SK-N-MC (cell line): Measurements from ENCODE around the gene TEDC2.
"Not testable (repeated sequence)": the region's sequence is repeated elsewhere in the genome, so short reads cannot be mapped to it uniquely, and the experiment has no call there.

Experiments
- DNase-seq: peaks from one replicate; pipeline ENCODE4 v3.0.0-alpha.2; 2011; ENCODE audit warnings: low read depth, low spot score
- H3K27ac ChIP-seq: fragments of 200-600 bp; sonication (generic); 2 replicates; pipeline ENCODE4 v1.5.1; 2016; ENCODE audit warnings: mixed run types
- H3K36me3 ChIP-seq: fragments of 200-600 bp; sonication (generic); 2 replicates; pipeline ENCODE4 v1.6.1; 2017; ENCODE audit warnings: antibody characterized with exemption, low read length, mixed read lengths; ENCODE audit not compliant: insufficient read depth
- H3K4me3 ChIP-seq: fragments of 200-600 bp; sonication (generic); 2 replicates; pipeline ENCODE4 v1.5.1; 2016
- H3K9ac ChIP-seq: fragments of 200-600 bp; sonication (generic); 2 replicates; pipeline ENCODE4 v1.8.0; 2017; ENCODE audit warnings: mixed run types, mixed read lengths; ENCODE audit not compliant: insufficient read length
- H3K9me3 ChIP-seq: fragments of 200-600 bp; sonication (generic); 2 replicates; pipeline ENCODE4 v1.6.1; 2017; ENCODE audit warnings: low read depth, mild to moderate bottlenecking, antibody characterized with exemption, low read length, moderate library complexity, mixed read lengths
- EZH2 ChIP-seq: fragments of 200-600 bp; sonication (generic); IDR thresholded peaks from one replicate; pipeline ENCODE4 v1.6.1; 2017; ENCODE audit warnings: antibody characterized with exemption
- FOXP2 ChIP-seq: optimal IDR thresholded peaks from 2 replicates; pipeline ENCODE3; 2011; ENCODE audit warnings: mild to moderate bottlenecking, moderate library complexity; ENCODE audit not compliant: insufficient read depth; ENCODE audit errors: extremely low read length, control extremely low read depth
- POLR2AphosphoS5 ChIP-seq: IDR thresholded peaks from 2 replicates; pipeline ENCODE4 v1.6.1; 2012; ENCODE audit warnings: mild to moderate bottlenecking, low read depth, low read length, borderline replicate concordance

TEDC2 gene

DNA sequence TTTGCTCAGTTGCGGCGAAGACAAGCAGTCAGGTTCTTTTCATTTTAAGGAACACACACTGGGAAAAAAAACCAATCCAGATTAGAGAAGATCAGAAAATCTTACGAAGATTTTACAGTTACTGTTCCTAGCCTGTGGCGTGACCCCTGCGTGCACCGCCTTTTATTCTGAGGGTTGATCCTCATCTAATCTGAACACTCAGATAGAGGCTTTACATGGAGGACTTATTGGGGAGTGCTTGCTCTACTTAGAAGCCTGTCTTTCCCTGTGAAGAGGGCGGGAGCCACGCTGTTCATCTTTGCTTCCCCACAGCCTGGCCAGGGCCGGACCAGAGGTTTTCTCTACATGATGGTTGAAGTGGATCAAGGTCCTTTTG, 16.4 kb downstream of the TEDC2 start:
- TF ChIP-seq FOXP2 (no peak), POLR2AphosphoS5 (no peak), EZH2 (no peak)
- Histone ChIP-seq H3K36me3 (no peaks in the 10 kb centered on the region), H3K27ac (no peak overlapping the region), H3K4me3 (peak overlapping the region; percentile 92), H3K9ac (no peak overlapping the region), H3K9me3 (no peaks in the 10 kb centered on the region)
- no peak for DNase-seq

DNA sequence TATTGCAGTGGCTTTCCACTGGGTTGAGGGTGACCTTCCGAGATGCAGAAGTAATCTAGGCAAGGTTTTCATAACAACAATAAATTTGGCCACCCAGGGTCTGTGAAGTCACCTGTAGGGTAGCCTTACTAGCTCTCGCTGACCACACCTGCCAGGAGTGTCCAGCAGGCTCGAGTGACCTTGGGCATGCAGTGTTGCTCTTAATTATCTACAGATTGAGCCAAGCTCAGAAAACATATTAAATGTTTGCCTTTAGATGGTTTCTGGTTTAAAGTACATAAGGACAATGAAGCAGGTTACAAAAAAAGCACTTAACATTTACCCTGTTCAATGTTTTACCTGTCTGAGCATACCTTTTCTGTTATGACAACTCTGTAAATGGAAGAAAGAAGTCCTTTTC, 16.8 kb downstream of the TEDC2 start:
- Histone ChIP-seq H3K27ac (no peak overlapping the region), H3K9ac (no peak overlapping the region), H3K9me3 (no peaks in the 10 kb centered on the region), H3K36me3 (no peaks in the 10 kb centered on the region), H3K4me3 (no peak overlapping the region)
- TF ChIP-seq FOXP2 (no peak), POLR2AphosphoS5 (no peak), EZH2 (no peak)
- no peak for DNase-seq

DNA sequence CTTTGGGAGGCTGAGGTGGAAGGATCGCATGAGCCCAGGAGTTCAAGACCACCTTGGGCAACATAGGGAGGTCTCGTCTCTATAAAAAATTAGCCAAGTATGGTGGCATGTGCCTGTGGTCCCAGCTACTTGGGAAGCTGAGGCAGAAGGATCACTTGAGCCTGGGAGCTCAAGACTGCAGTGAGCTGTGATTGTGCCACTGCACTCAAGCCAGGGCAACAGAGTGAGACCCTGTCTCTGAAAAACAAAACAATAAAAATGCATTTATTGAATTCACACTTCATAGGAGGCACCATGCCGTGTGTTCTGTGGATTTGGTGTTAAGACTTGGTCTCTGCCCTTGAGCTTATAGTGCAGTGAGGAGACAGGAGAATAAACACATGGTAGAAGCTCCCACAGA, 17.4 kb downstream of the TEDC2 start:
- H3K36me3 ChIP-seq = no peaks in the 10 kb centered on the region
- H3K9me3 ChIP-seq = no peaks in the 10 kb centered on the region
- H3K27ac ChIP-seq = no peak overlapping the region
- no peak for TF ChIP-seq POLR2AphosphoS5
- no peak for TF ChIP-seq EZH2
- TF ChIP-seq FOXP2 = no peak
- DNase-seq = no peak
- no peak overlapping the region for H3K4me3 ChIP-seq
- no peak overlapping the region for H3K9ac ChIP-seq

DNA sequence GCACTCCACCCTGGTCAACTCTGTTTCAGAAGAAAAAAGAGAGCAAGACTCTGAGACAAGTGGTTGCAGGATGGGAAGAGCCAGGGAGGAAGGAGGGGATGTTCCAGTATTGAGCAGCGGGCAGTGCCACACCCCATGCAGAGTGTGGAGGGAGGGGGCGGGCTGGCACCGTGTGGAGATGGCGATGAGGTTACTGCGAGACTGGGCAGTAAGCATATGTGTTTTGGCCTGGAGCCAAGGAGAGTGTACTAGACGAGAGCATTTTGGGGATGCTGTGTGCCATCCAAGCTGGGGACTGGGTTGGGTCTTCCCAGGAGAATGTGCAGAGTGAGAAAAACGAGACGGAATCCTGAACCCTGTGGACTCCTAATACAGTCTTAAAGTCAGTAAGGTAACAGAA, 18.4 kb downstream of the TEDC2 start:
- no peak overlapping the region for H3K9ac ChIP-seq
- TF ChIP-seq POLR2AphosphoS5 (0 out of 2 replicates have a peak, but pooled peaks have one; percentile 11), FOXP2 (no peak)
- H3K4me3 ChIP-seq = no peak overlapping the region
- no peaks in the 10 kb centered on the region for H3K9me3 ChIP-seq
- no peak for DNase-seq
- H3K36me3 ChIP-seq = no peaks in the 10 kb centered on the region
- H3K27ac ChIP-seq = no peak overlapping the region

DNA sequence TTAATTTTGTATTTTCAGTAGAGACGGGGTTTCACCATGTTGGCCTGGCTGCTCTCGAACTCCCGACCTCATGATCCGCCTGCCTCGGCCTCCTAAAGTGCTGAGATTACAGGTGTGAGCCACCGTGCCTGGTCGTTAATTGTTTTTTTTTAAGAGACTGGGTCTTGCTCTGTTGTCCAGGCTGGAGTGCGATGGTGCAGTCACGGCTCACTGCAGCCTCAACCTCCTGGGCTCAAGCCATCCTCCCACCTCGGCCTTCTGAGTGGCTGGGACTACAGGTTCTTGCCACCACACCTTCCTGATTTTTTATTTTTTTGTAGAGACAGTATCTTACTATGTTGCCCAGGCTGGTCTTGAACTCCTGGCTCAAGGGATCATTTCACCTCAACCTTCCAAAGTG, 20.1 kb downstream of the TEDC2 start:
- H3K9me3 ChIP-seq, H3K9ac ChIP-seq, DNase-seq, H3K27ac ChIP-seq, H3K4me3 ChIP-seq, H3K36me3 ChIP-seq: not testable (repeated sequence)

DNA sequence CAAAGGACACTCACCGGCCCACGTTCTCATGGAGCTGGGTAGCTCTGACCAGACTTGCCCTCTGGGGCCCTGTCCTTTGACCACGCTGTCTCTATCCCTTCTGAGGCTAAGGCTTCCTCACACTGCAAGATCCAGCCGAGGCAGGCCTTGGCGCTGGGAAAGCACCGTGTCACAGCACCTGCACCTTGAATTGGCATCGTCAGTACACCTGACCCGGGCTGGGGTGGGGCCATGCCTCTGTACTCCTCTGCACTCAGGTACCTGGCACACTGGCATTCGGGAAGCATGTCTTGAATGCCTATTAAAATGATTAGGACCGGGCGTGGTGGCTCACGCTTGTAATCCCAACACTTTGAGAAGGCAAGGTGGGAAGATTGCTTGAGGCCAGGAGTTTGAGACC, 21.0 kb downstream of the TEDC2 start:
- Histone ChIP-seq H3K9me3 (no peaks in the 10 kb centered on the region), H3K4me3 (no peak overlapping the region), H3K36me3 (no peaks in the 10 kb centered on the region), H3K9ac (no peak overlapping the region), H3K27ac (no peak overlapping the region)
- TF ChIP-seq EZH2 (no peak), POLR2AphosphoS5 (no peak), FOXP2 (no peak)
- DNase-seq = no peak

DNA sequence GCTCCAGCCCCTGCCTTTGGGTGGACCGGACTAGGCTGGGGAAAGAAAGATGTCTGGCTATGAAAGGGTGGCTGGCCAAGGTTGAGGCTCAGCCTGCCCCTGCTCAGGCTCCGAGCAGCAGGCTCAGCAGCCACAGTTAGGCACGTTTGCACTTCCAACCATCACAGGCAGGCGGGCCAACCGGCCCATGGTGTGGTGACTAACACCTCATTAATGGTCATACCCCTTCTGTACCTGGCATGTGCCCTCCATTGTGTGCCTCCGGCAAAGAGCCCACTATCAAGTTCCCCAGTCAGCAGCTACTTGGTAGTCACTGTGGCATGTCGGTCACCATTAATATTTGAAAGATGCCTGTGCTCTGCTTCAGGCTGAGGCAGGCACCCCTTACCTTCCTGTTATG, 21.8 kb downstream of the TEDC2 start:
- no peak overlapping the region for H3K4me3 ChIP-seq
- no peaks in the 10 kb centered on the region for H3K36me3 ChIP-seq
- no peaks in the 10 kb centered on the region for H3K9me3 ChIP-seq
- no peak overlapping the region for H3K9ac ChIP-seq
- no peak for DNase-seq
- H3K27ac ChIP-seq = no peak overlapping the region
- TF ChIP-seq EZH2 = no peak
- no peak for TF ChIP-seq POLR2AphosphoS5
- TF ChIP-seq FOXP2 = no peak

DNA sequence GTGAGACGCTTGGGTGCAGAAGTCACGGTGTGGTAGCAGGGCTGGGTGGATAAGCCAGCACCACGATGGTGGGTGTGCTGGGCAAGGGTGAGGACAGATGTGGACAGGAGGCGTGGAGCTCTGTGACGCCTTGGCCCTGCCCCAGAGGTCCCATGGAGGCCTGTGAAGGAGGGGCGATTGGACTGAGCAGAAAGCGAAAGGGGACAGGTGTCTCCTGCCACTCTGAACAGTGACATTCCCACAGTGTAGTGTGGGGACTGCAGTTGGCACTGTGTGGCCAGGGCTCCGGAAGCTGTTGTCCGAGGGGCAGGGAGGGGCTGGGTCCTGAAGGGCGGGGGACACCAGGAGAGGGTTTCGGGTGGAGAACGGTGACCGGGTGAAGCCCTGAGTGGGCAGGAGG, 22.3 kb downstream of the TEDC2 start:
- Histone ChIP-seq H3K9me3 (no peaks in the 10 kb centered on the region), H3K36me3 (no peaks in the 10 kb centered on the region), H3K9ac (no peak overlapping the region), H3K4me3 (no peak overlapping the region), H3K27ac (no peak overlapping the region)
- DNase-seq = no peak
- TF ChIP-seq POLR2AphosphoS5 (no peak), FOXP2 (no peak), EZH2 (no peak)

DNA sequence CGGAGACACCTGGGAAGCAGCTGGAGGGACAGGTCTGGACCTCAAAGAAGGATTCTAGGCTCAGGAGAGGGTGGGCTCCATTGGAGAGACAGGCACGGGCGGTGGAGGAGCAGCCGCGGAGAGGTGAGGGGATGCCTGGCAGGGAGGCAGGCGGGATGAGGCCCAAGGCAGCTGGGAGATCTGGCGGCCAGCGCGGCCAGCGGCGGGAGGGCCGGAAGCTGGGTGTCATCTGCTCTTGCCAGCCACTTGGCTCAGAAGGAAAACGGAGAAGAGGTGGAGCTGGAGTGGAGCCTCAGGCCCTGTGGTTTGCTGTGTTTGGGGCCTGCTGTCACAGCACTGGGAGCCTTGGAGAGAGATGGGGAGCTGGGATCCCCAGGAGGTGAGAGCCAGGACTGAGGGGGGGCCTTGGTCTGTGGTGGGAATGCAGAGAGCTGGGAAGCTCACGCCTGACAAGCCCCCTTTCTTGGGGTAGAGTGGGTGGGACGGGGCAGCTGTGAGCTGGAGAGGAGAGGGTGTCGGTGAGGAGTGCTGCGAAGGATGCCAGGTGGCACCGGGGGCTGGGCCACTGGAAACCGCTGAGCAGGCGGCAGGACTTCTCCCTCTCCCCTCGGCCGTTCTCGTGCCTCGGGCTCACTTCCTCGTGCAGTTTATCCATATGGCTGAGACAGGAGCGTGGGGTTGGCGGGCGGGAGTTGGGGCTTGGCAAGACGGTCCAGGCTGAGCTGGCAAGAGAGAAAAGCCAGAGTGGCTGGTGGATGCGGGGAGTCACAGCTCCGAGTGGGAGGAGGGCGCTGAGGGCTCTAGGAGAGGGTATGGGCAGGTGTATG, 23.0 kb downstream of the TEDC2 start:
- no peak overlapping the region for H3K9ac ChIP-seq

More for the DNA sequence above, 23.0 kb downstream of the TEDC2 start:
- no peaks in the 10 kb centered on the region for H3K9me3 ChIP-seq
- TF ChIP-seq FOXP2 (no peak), EZH2 (no peak), POLR2AphosphoS5 (no peak)
- no peaks in the 10 kb centered on the region for H3K36me3 ChIP-seq
- H3K4me3 ChIP-seq = no peak overlapping the region
- H3K27ac ChIP-seq = no peak overlapping the region
- no peak for DNase-seq
